Prostate gland (tissue), 2 donors: ENCODE data around the gene DCDC1.

Experiments
- POLR2A ChIP-seq: fragments of 450-650 bp; IDR thresholded peaks from one replicate; pipeline ENCODE4 v1.6.1; 2016; ENCODE audit warnings: antibody characterized with exemption, mild to moderate bottlenecking
- POLR2AphosphoS5 ChIP-seq: sonication (generic); formaldehyde crosslinking; IDR thresholded peaks from one replicate; pipeline ENCODE4 v1.6.1; 2017; ENCODE audit warnings: antibody characterized with exemption
- TF ChIP-seq, protein P1 (sequence below), 4 experiments: fragments of 200-600 bp in 2 of 4; fragments of 450-650 bp in 2 of 4; sonication (generic) in 2 of 4; IDR thresholded peaks; 1 replicate in 3 of 4; 2 replicates in 1 of 4; pipeline ENCODE4 v1.5.1; 2016 to 2019; ENCODE audit warnings: antibody characterized with exemption in 4 of 4, mild to moderate bottlenecking in 2 of 4, moderate library complexity in 2 of 4

DNA sequence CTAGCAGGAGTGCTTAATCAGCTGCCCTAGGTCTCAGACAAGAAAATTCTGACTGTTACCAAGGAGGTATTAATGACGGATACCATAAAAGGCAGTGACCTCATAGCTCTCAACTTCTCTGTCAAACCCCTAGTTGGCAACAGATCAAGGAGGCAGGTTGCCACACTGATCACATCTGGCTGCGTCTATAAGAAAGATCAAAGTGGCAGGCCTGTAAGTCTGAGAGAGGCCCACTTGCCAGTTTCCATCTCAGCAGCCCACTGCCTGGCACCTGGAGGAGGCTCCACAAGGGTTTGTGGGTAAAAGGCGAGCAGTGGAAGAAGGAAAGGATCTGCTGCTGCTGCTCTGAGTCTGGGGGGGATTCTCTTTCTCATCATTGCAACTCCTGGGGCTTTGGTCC, 543.8 kb downstream of the DCDC1 start:
- TF ChIP-seq, protein P1, sequence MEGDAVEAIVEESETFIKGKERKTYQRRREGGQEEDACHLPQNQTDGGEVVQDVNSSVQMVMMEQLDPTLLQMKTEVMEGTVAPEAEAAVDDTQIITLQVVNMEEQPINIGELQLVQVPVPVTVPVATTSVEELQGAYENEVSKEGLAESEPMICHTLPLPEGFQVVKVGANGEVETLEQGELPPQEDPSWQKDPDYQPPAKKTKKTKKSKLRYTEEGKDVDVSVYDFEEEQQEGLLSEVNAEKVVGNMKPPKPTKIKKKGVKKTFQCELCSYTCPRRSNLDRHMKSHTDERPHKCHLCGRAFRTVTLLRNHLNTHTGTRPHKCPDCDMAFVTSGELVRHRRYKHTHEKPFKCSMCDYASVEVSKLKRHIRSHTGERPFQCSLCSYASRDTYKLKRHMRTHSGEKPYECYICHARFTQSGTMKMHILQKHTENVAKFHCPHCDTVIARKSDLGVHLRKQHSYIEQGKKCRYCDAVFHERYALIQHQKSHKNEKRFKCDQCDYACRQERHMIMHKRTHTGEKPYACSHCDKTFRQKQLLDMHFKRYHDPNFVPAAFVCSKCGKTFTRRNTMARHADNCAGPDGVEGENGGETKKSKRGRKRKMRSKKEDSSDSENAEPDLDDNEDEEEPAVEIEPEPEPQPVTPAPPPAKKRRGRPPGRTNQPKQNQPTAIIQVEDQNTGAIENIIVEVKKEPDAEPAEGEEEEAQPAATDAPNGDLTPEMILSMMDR (IDR thresholded peaks at IDR 0.05), result no peak
- no peak for TF ChIP-seq POLR2AphosphoS5
- no peak for TF ChIP-seq POLR2A
